ENCODE measurements around the gene ZSCAN10.
A peak's percentile ranks its signal among the peaks of the same experiment; 100 is the strongest.

ZSCAN10 gene

GRCh38 chr16:3098459-3099394 lies at the start of gene ZSCAN10:
Gene ZSCAN10, minus strand, starts transcription at chr16:3099294. Its CDS starts 6,357 bp downstream, at chr16:3092937.
- Histone ChIP-seq H3K27me3 (ENCODE audit: control insufficient read depth, insufficient read depth, low read length) (no peaks in the 10 kb centered on the region), H3K4me3 (ENCODE audit: low read depth, low read length) (peak within 1 kb of the TSS; percentile 76), H3K27ac (ENCODE audit: low read depth, low read length) (peak within 1 kb of the TSS; percentile 96), H3K4me1 (ENCODE audit: control insufficient read depth, insufficient read depth, low read length) (peaks cover 29% of the 10 kb centered on the region), H3K9ac (ENCODE audit: low read depth, low read length) (peak within 1 kb of the TSS; percentile 88), H3K36me3 (ENCODE audit: control insufficient read depth, insufficient read depth, low read length) (peaks cover 23% of the 10 kb centered on the region), H3K9me3 (ENCODE audit: control insufficient read depth, insufficient read depth, low read length) (no peaks in the 10 kb centered on the region)

DNA sequence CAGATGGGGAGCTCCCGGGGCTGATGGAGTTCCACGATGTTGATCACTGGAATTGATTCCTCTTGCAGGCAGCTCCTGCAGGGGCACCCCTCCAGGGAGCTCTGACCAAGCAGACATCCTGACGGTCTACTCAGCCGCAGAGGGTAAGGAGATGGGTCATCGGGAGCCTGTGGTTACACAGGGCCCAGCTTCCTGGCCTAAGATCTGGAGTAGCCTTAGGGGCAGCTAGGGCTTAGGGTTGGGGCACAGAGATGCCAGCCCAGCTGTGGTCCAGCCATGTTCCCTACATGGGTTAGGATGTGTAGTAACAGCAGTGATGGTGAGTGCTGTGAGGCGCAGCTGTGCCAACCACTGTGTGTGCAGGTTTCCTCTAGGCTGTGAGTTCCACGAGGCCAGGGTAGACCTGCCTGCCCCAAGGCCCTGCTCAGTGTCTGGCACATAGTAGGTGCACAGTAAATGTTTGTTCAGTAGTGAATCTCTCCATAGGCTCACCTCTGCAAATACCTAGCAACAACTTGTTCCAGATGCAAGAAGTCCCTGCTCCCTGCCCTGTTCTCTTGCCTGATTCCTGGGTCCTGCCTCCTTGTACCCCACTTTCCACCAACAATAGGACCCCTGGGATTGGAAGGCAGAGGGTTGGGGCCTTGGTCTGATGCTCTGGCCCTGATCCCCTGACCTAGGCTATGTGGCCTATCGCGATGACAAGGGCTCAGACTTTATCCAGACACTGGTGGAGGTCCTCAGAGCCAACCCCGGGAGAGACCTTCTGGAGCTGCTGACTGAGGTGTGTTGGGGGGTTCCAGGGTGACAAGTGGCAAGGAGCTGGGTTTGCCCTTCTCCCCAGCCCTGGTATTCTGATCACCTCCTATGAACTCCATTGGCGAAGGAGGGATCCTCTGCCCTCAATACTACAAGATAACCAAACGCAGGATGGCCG lies 49.4 kb upstream of the ZSCAN10 start:
- Histone ChIP-seq H3K9me3 (ENCODE audit: control insufficient read depth, insufficient read depth, low read length) (no peaks in the 10 kb centered on the region), H3K27me3 (ENCODE audit: control insufficient read depth, insufficient read depth, low read length) (peaks cover 13% of the 10 kb centered on the region), H3K27ac (ENCODE audit: low read depth, low read length) (no peak overlapping the region), H3K9ac (ENCODE audit: low read depth, low read length) (no peak overlapping the region), H3K36me3 (ENCODE audit: control insufficient read depth, insufficient read depth, low read length) (no peaks in the 10 kb centered on the region), H3K4me3 (ENCODE audit: low read depth, low read length) (no peak overlapping the region), H3K4me1 (ENCODE audit: control insufficient read depth, insufficient read depth, low read length) (0 out of 2 replicates have a peak, but pooled peaks cover 2% of the 10 kb centered on the region)

GRCh38 chr16:3147757-3148104 lies 48.6 kb upstream of the ZSCAN10 start:
- Histone ChIP-seq H3K4me3 (ENCODE audit: low read depth, low read length) (no peak overlapping the region), H3K27ac (ENCODE audit: low read depth, low read length) (no peak overlapping the region), H3K27me3 (ENCODE audit: control insufficient read depth, insufficient read depth, low read length) (peaks cover 13% of the 10 kb centered on the region), H3K9me3 (ENCODE audit: control insufficient read depth, insufficient read depth, low read length) (no peaks in the 10 kb centered on the region), H3K9ac (ENCODE audit: low read depth, low read length) (no peak overlapping the region), H3K4me1 (ENCODE audit: control insufficient read depth, insufficient read depth, low read length) (0 out of 2 replicates have a peak, but pooled peaks cover 2% of the 10 kb centered on the region), H3K36me3 (ENCODE audit: control insufficient read depth, insufficient read depth, low read length) (no peaks in the 10 kb centered on the region)

DNA sequence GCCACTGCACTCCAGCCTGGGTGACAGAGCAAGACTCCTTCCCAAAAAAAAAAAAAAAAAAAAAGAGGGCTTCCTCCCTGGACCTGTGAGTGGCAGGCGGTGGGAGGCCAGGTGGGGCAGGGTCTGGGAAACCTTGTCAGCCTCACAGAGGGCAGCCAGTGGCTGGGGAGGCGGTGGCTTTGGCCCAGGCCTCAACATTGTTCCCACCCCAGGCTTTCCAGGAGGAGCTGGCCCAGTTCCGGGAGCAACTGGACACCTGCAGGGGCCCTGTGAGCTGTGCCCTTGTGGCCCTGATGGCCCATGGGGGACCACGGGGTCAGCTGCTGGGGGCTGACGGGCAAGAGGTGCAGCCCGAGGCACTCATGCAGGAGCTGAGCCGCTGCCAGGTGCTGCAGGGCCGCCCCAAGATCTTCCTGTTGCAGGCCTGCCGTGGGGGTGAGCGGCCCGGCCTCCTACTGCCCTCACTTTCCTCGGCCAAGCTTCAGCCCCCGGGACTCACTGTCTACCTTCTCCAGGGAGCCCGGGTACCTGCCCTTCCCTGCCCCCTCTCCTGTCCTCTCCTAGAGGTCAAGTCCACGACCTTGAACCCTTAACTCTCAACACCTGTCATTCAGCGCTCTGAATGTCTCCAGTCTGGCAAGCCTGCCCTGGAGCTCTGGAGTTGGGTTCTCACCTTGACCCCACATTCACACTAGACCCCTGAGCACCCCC lies 48.1 kb upstream of the ZSCAN10 start:
- H3K27me3 ChIP-seq (ENCODE audit: control insufficient read depth, insufficient read depth, low read length), result peaks cover 13% of the 10 kb centered on the region
- H3K4me3 ChIP-seq (ENCODE audit: low read depth, low read length), result no peak overlapping the region
- peaks cover 2% of the 10 kb centered on the region; the same call in 1 of the 2 replicates for H3K36me3 ChIP-seq (ENCODE audit: control insufficient read depth, insufficient read depth, low read length)
- H3K9me3 ChIP-seq (ENCODE audit: control insufficient read depth, insufficient read depth, low read length), result no peaks in the 10 kb centered on the region
- H3K9ac ChIP-seq (ENCODE audit: low read depth, low read length), result no peak overlapping the region
- H3K27ac ChIP-seq (ENCODE audit: low read depth, low read length), result no peak overlapping the region
- 0 out of 2 replicates have a peak, but pooled peaks cover 2% of the 10 kb centered on the region for H3K4me1 ChIP-seq (ENCODE audit: control insufficient read depth, insufficient read depth, low read length)

DNA sequence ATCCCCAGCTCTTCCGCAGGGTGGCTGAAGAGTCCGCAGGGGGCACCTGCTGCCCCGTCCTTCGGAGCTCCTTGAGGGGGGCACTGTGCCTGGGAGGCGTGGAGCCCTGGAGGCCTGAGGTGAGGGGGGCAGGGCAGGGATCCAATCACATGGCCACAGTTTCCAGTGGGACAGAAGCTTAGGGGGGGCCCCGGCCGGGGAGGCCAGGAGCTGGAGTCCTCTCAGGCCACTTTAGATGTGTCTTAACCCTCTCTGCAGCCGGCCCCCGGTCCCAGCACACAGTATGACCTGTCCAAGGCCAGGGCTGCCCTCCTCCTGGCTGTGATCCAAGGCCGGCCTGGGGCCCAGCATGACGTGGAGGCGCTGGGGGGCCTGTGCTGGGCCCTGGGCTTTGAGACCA lies 46.6 kb upstream of the ZSCAN10 start:
- Histone ChIP-seq H3K4me1 (ENCODE audit: control insufficient read depth, insufficient read depth, low read length) (0 out of 2 replicates have a peak, but pooled peaks cover 2% of the 10 kb centered on the region), H3K27me3 (ENCODE audit: control insufficient read depth, insufficient read depth, low read length) (peaks cover 13% of the 10 kb centered on the region), H3K9ac (ENCODE audit: low read depth, low read length) (no peak overlapping the region), H3K36me3 (ENCODE audit: control insufficient read depth, insufficient read depth, low read length) (peaks cover 14% of the 10 kb centered on the region), H3K9me3 (ENCODE audit: control insufficient read depth, insufficient read depth, low read length) (no peaks in the 10 kb centered on the region), H3K27ac (ENCODE audit: low read depth, low read length) (no peak overlapping the region), H3K4me3 (ENCODE audit: low read depth, low read length) (no peak overlapping the region)

DNA sequence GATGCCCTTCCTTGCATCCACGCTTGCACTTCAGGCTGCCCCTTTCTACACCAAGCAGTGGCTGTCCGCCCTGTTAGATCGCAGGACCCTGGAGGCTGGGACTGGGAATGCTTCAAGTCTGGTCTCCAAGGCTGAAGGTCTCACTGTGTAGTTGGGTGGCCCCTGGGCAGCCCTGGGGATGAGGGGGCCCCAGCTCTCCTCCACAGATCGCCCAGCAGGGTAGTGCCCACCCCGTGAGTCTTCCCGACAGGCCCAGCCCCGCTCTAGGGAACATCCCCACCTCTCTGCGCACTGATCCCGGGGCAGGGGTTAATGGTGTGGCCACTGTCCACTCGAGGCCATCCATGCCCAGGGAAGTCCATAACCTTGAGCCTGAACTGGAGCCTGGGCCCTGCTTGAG lies 46.1 kb upstream of the ZSCAN10 start:
- no peaks in the 10 kb centered on the region for H3K9me3 ChIP-seq (ENCODE audit: control insufficient read depth, insufficient read depth, low read length)
- H3K4me1 ChIP-seq (ENCODE audit: control insufficient read depth, insufficient read depth, low read length), result 0 out of 2 replicates have a peak, but pooled peaks cover 2% of the 10 kb centered on the region
- no peak overlapping the region for H3K4me3 ChIP-seq (ENCODE audit: low read depth, low read length)
- no peak overlapping the region for H3K27ac ChIP-seq (ENCODE audit: low read depth, low read length)
- H3K27me3 ChIP-seq (ENCODE audit: control insufficient read depth, insufficient read depth, low read length), result peaks cover 13% of the 10 kb centered on the region
- H3K9ac ChIP-seq (ENCODE audit: low read depth, low read length), result no peak overlapping the region
- peaks cover 14% of the 10 kb centered on the region for H3K36me3 ChIP-seq (ENCODE audit: control insufficient read depth, insufficient read depth, low read length)

GRCh38 chr16:3144321-3144983 lies 45.4 kb upstream of the ZSCAN10 start:
- H3K27me3 ChIP-seq (ENCODE audit: control insufficient read depth, insufficient read depth, low read length), result peaks cover 13% of the 10 kb centered on the region
- H3K4me1 ChIP-seq (ENCODE audit: control insufficient read depth, insufficient read depth, low read length), result 0 out of 2 replicates have a peak, but pooled peaks cover 1% of the 10 kb centered on the region
- H3K9me3 ChIP-seq (ENCODE audit: control insufficient read depth, insufficient read depth, low read length), result no peaks in the 10 kb centered on the region
- no peak overlapping the region for H3K27ac ChIP-seq (ENCODE audit: low read depth, low read length)
- peaks cover 14% of the 10 kb centered on the region for H3K36me3 ChIP-seq (ENCODE audit: control insufficient read depth, insufficient read depth, low read length)
- H3K9ac ChIP-seq (ENCODE audit: low read depth, low read length), result no peak overlapping the region
- H3K4me3 ChIP-seq (ENCODE audit: low read depth, low read length), result no peak overlapping the region

GRCh38 chr16:3143598-3144320 lies 44.7 kb upstream of the ZSCAN10 start:
- Histone ChIP-seq H3K4me3 (ENCODE audit: low read depth, low read length) (no peak overlapping the region), H3K4me1 (ENCODE audit: control insufficient read depth, insufficient read depth, low read length) (no peaks in the 10 kb centered on the region), H3K36me3 (ENCODE audit: control insufficient read depth, insufficient read depth, low read length) (peaks cover 18% of the 10 kb centered on the region), H3K27ac (ENCODE audit: low read depth, low read length) (no peak overlapping the region), H3K9me3 (ENCODE audit: control insufficient read depth, insufficient read depth, low read length) (no peaks in the 10 kb centered on the region), H3K9ac (ENCODE audit: low read depth, low read length) (no peak overlapping the region), H3K27me3 (ENCODE audit: control insufficient read depth, insufficient read depth, low read length) (peaks cover 8% of the 10 kb centered on the region)

GRCh38 chr16:3143189-3143588 lies 44.1 kb upstream of the ZSCAN10 start:
- Histone ChIP-seq H3K27ac (ENCODE audit: low read depth, low read length) (no peak overlapping the region), H3K4me3 (ENCODE audit: low read depth, low read length) (no peak overlapping the region), H3K36me3 (ENCODE audit: control insufficient read depth, insufficient read depth, low read length) (peaks cover 18% of the 10 kb centered on the region), H3K9me3 (ENCODE audit: control insufficient read depth, insufficient read depth, low read length) (no peaks in the 10 kb centered on the region), H3K27me3 (ENCODE audit: control insufficient read depth, insufficient read depth, low read length) (peaks cover 2% of the 10 kb centered on the region), H3K9ac (ENCODE audit: low read depth, low read length) (no peak overlapping the region), H3K4me1 (ENCODE audit: control insufficient read depth, insufficient read depth, low read length) (no peaks in the 10 kb centered on the region)

Measured in HUES48 (cell line).